ENCODE data around the gene NRROS.
"Not testable (repeated sequence)": the region's sequence is repeated elsewhere in the genome, so short reads cannot be mapped to it uniquely, and the experiment has no call there.

NRROS gene

DNA sequence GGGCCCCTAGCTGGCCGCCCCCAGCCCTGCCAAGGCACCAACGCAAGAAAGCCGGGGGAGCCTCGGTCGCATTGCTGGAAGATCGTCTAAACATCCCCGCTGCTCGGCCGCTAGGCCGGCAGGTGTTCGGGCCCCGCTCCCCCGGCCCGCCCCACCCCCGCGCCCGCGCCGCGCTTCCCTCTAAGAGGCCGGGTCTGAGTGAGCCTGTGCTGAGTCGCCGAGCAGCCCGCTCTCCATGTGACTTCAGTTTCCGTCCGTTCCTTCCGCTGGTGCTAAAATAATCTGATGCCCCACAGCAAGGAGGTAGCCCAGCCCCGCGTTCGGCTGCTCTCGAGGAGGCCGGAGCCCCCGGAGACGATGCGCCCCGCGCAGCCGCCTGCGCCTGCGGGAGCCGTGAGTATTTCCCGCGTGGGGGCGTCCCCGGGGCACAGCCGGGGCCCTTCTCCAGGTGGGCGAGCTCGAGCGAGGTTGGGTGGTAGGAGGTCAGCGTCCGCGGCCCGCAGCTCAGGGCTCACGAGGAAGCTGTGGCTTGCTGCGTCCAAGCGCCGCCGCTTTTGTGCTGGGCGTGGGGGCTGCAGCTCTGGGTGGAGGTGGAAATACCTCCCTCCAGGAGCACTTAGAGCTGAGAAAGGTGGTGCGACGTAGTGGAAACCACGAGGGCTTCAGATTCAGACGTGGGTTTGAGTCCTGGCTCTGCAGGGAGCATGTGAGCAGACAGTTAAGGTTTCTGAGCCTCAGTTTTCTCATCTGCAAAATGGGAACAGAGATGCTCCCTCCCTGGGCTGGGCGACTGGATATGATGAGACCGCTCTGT is at the start of gene NRROS:
Gene NRROS (plus strand): TSS at position 212 of the 814 bp plus-strand sequence. CDS start 14,846 bp downstream, outside the sequence.
- DNase-seq (ENCODE audit: low read depth in 2 of 2), result no peak

GRCh38 chr3:196590279-196590678 is 49.2 kb upstream of the NRROS start:
- DNase-seq (ENCODE audit: low read depth in 2 of 2), result no peak

DNA sequence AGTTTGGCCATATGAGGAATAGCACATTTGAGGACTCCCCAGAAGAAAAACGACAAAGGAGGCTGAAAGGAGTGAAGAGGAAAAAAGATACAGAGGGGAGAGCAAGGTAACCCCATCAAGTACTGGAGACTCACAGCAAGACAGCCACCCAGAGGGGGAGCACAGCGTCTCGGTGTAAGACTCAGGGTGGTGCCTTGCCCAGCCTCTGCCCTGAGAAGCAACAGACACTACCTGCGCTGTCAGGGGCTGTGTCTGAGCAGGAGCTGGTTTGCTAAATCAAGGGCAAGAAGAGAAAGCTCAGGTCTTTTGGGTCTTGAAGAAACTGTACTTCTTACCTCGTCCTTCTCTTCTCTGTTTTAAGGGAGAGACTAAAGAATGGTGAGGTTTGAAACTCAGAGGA is 43.1 kb upstream of the NRROS start:
- no peak for DNase-seq (ENCODE audit: low read depth in 2 of 2)

DNA sequence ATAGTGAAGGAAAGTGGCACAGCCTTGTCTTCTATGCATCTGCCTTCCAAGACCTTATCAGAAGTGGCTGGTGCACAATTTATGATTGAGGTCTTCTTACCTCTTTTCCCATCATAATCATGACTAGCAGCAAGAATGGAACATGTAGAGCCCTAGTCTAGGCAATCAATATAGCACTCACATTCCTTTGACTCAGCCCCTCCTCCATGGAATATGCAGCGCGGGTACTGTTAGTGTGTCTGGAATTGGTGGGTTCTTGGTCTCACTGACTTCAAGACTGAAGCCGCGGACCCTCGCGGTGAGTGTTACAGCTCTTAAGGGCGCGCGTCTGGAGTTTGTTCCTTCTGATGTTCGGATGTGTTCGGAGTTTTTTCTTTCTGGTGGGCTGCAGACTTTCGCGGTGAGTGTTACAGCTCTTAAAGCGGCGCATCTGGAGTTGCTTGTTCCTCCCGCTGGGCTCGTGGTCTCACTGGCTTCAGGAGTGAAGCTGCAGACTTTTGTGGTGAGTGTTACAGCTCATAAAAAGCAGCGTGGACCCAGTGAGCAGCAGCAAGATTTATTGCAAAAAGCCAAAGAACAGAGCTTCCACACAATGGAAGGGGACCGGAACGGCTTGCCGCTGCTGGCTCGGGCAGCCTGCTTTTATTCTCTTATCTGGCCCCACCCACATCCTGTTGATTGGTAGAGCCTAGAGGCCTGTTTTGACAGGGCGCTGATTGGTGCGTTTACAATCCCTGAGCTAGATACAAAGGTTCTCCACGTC is 41.3 kb upstream of the NRROS start:
- not testable (repeated sequence) for DNase-seq (ENCODE audit: low read depth in 2 of 2)

- no peak for DNase-seq (ENCODE audit: low read depth in 2 of 2)
These were observed 39.8 kb upstream of the NRROS start for GRCh38 chr3:196599734-196600128.

DNA sequence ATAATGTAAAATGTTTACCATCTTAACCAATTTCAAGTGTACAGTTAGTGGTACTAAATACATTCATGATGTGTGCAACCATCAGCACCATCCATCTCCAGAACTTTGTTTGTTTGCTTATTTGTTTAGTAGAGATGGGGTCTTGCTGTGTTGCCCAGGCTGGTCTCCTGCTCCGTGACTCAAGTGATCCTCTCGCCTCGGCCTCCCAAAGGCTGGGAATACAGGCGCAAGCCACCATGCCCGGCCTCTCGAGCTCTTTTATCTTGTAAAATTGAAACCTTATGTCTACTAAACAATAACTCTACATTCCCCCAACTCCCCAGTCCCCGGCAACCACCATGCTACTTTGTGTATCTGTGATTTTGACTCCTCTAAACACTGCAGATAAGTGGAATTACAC is 39.1 kb upstream of the NRROS start:
- DNase-seq (ENCODE audit: low read depth in 2 of 2), result no peak

GRCh38 chr3:196602673-196603072 is 36.8 kb upstream of the NRROS start:
- no peak for DNase-seq (ENCODE audit: low read depth in 2 of 2)

- no peak for DNase-seq (ENCODE audit: low read depth in 2 of 2)
These were observed 35.8 kb upstream of the NRROS start for GRCh38 chr3:196603683-196604082.

GRCh38 chr3:196604548-196604947 is 34.9 kb upstream of the NRROS start:
- no peak for DNase-seq (ENCODE audit: low read depth in 2 of 2)

DNA sequence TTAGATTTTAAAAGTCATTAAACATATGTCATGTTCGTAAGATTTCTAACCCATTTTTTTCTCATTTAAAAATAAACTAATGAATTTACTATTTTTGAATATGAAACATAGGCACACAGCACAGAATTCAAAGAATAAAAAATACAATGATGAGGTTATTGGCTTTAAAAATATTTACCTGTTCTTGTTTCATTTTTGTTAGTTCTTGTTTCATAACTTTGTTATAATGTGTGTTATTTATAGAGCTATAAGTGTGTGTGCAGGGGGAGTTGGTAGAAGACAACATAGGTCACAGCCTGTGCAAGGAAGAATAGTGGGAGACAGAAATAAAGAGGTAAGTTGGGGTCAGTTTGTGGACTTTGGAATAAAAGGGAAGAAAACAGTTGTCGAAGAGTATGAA is 30.8 kb upstream of the NRROS start:
- no peak for DNase-seq (ENCODE audit: low read depth in 2 of 2)

GRCh38 chr3:196609343-196609775 is 30.1 kb upstream of the NRROS start:
- DNase-seq (ENCODE audit: low read depth in 2 of 2), result peak; percentile 42 to 51

- no peak for DNase-seq (ENCODE audit: low read depth in 2 of 2)
These were observed 29.5 kb upstream of the NRROS start for GRCh38 chr3:196609805-196610515.

DNA sequence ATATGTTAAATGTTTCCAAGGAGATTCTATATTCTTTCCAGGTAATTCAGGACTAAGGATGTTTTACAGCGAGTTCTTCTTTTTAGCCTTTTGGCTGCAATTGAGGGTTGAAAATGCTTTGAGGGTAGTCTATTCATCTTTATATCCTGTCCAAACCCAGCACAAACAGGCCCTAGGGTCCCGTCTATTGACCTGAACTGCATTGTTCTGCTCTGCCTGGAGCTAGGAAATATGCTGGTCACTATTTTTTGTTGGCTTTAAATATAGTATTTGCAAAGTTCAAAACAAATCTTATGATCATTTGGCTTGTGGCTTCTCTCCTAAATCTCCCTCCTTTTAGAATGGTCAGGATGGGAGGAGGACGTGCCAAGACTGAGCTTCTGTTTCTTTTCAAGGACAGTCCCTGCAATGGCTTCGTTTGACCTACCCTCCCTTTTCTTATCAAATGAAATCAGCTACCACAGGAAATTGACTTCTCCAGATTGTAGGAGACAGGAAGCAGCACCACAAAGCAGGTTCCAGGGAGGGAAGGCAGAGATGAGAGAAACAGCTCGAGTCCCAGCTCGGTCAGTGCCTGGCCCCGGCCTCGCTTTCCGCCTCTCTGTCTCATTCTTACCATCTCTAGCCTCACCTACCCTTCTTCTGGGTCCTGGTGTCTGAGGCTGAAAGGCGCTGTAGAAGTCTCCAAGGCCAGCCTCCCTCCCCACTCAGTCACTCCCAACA is 27.6 kb upstream of the NRROS start:
- DNase-seq (ENCODE audit: low read depth in 2 of 2), result no peak

- DNase-seq (ENCODE audit: low read depth in 2 of 2), result not testable (repeated sequence)
These were observed 24.3 kb upstream of the NRROS start for GRCh38 chr3:196615234-196615633.

DNA sequence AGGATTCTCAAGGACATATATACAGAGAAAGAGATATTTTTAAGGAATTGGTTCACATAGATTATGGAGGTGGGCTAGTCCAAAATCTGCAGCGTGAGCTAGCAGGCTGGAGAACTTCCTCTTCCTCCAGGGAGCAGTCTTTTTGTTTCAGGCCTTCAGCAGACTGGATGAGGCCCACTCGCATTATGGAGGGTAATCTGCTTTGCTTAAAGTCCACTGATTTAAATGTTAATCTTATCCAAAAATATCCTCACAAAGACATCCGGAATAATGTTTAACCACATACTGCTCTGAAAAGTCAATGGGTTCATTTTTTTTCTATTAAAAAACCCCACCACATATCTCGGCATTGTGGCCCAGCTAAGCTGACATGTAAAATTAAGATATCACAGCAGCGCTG is 22.2 kb upstream of the NRROS start:
- no peak for DNase-seq (ENCODE audit: low read depth in 2 of 2)

- DNase-seq (ENCODE audit: low read depth in 2 of 2), result no peak
These were observed 20.3 kb upstream of the NRROS start for GRCh38 chr3:196619223-196619622.

DNA sequence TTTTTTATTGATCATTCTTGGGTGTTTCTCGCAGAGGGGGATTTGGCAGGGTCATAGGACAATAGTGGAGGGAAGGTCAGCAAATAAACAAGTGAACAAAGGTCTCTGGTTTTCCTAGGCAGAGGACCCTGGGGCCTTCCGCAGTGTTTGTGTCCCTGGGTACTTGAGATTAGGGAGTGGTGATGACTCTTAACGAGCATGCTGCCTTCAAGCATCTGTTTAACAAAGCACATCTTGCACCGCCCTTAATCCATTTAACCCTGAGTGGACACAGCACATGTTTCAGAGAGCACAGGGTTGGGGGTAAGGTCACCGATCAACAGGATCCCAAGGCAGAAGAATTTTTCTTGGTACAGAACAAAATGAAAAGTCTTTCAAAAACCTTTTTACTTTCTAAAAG is 19.9 kb upstream of the NRROS start:
- not testable (repeated sequence) for DNase-seq (ENCODE audit: low read depth in 2 of 2)

DNA sequence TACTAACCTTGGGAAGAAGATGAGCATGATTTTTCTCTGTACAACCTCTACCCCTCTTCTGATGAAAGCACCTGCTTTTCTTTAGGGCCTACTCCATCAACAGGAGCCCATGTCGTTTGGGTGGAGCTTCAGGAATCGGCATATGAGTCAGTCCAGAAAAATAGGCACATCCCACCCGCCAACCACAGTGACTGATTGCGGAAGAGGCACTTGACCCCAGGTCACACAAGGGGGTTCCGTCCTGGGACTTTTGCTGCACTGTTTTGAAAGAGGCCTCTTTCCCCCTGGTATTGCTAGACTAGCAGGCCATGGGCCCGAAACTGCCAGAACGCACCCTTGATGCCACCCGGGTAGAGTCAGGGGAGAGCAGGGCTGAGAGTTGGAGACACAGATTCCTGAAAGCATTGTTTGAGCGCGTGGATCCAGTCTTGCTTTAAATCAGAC is 19.3 kb upstream of the NRROS start:
- no peak for DNase-seq (ENCODE audit: low read depth in 2 of 2)

DNA sequence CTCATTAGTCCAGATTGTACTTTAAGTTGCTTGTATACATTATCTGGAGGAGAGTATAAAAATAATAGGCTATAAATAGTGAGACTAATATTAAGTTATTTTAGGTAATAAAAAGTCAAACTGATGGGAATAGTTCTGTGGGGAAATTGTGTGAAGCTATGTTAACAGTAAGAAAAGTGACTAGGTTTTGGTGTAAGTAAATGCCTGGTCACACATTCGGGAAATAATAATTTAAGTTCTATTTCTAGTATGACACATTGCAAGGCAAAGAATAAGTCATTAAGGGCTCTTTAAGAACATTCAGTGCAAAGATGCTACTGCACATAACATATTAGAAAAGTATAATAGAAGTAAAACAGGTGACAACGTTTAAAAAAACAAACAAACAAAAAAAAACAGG is 18.8 kb upstream of the NRROS start:
- no peak for DNase-seq (ENCODE audit: low read depth in 2 of 2)

GRCh38 chr3:196621611-196622010 is 17.9 kb upstream of the NRROS start:
- DNase-seq (ENCODE audit: low read depth in 2 of 2), result no peak

- DNase-seq (ENCODE audit: low read depth in 2 of 2), result no peak
These were observed 15.3 kb upstream of the NRROS start for GRCh38 chr3:196624067-196624790.
